Hepatocyte (in vitro differentiated cells): Measurements from ENCODE around the gene SPART.

Experiments used
- EZH2phosphoT487 ChIP-seq: fragments of 200-600 bp; sonication (generic); IDR thresholded peaks from one replicate; pipeline ENCODE4 v1.6.1; 2018; ENCODE audit warnings: antibody characterized with exemption, mild to moderate bottlenecking, low read depth, moderate library complexity; ENCODE audit not compliant: unreplicated experiment, severe bottlenecking
- TF ChIP-seq, protein P1 (sequence below): fragments of 200-600 bp; sonication (generic); IDR thresholded peaks from 2 replicates; pipeline ENCODE4 v1.5.1; 2016; ENCODE audit warnings: antibody characterized with exemption, mild to moderate bottlenecking; ENCODE audit not compliant: poor library complexity

DNA sequence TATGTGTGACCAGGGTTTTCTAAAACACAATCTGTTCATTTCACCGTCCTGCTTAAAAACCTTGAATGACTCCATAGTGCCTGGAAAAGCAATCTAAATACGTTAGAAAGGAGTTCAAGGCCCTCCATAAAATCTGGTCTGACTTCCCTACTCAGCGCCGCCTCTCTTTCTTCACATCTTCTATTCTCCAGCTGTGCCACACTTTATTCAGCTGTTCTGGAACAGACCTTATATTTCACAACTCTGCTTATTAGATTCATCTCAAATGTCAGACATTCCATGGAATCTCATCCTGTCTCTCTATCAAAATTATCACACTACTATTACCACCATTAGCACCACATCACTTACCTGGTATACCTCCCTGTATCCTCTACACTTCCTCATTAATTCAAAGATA is 19.8 kb upstream of the SPART start:
- TF ChIP-seq, protein P1, sequence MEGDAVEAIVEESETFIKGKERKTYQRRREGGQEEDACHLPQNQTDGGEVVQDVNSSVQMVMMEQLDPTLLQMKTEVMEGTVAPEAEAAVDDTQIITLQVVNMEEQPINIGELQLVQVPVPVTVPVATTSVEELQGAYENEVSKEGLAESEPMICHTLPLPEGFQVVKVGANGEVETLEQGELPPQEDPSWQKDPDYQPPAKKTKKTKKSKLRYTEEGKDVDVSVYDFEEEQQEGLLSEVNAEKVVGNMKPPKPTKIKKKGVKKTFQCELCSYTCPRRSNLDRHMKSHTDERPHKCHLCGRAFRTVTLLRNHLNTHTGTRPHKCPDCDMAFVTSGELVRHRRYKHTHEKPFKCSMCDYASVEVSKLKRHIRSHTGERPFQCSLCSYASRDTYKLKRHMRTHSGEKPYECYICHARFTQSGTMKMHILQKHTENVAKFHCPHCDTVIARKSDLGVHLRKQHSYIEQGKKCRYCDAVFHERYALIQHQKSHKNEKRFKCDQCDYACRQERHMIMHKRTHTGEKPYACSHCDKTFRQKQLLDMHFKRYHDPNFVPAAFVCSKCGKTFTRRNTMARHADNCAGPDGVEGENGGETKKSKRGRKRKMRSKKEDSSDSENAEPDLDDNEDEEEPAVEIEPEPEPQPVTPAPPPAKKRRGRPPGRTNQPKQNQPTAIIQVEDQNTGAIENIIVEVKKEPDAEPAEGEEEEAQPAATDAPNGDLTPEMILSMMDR: no peak
- no peak for TF ChIP-seq EZH2phosphoT487
